Neuronal stem cell (in vitro differentiated cells): ENCODE results near the gene SLC22A1. TPM values are rescaled to one million over a fixed set of nuclear protein-coding genes. Genes with fewer than 3 reads are reported as not detected.

ENCODE experiments used
- DNase-seq: peaks from one replicate; pipeline ENCODE4 v3.0.0-alpha.2; 2013; ENCODE audit warnings: low spot score
- H2AFZ ChIP-seq: one replicate; pipeline ENCODE4 v1.6.1; 2013; ENCODE audit warnings: mild to moderate bottlenecking, low read length, inconsistent platforms
- H2AK5ac ChIP-seq: 2 replicates; pipeline ENCODE4 v1.6.1; 2013; ENCODE audit warnings: low read depth, mild to moderate bottlenecking, inconsistent platforms, low read length, moderate library complexity, mixed read lengths
- H2BK120ac ChIP-seq: 2 replicates; pipeline ENCODE4 v1.6.1; 2013; ENCODE audit warnings: low read depth, mild to moderate bottlenecking, inconsistent platforms, low read length, moderate library complexity, mixed read lengths
- H2BK12ac ChIP-seq: one replicate; pipeline ENCODE4 v1.6.1; 2013; ENCODE audit warnings: low read length, inconsistent platforms
- H2BK15ac ChIP-seq: 2 replicates; pipeline ENCODE4 v1.6.1; 2013; ENCODE audit warnings: mild to moderate bottlenecking, low read length, inconsistent platforms, mixed read lengths
- H2BK5ac ChIP-seq: one replicate; pipeline ENCODE4 v1.6.1; 2013; ENCODE audit warnings: inconsistent platforms, mild to moderate bottlenecking, low read length, moderate library complexity
- H3K14ac ChIP-seq: one replicate; pipeline ENCODE4 v1.6.1; 2013; ENCODE audit warnings: low read length, inconsistent platforms
- H3K18ac ChIP-seq: 2 replicates; pipeline ENCODE4 v1.6.1; 2013; ENCODE audit warnings: low read length, inconsistent platforms
- H3K23ac ChIP-seq: 2 replicates; pipeline ENCODE4 v1.6.1; 2013; ENCODE audit warnings: low read depth, mild to moderate bottlenecking, mixed read lengths, low read length, inconsistent platforms; ENCODE audit not compliant: poor library complexity
- H3K27ac ChIP-seq: replicated peaks from 3 replicates; pipeline ENCODE4 v1.5.1; 2013; ENCODE audit warnings: low read length, inconsistent platforms
- H3K27me3 ChIP-seq, 3 experiments: 2 replicates each; pipeline ENCODE4 v1.6.1; 2013; ENCODE audit warnings: low read length in 3 of 3, mild to moderate bottlenecking in 2 of 3, inconsistent platforms in 1 of 3, low read depth in 1 of 3, mixed read lengths in 1 of 3, moderate library complexity in 1 of 3; ENCODE audit not compliant: control insufficient read depth in 3 of 3, insufficient read depth in 3 of 3
- H3K36me3 ChIP-seq, 2 donors: replicated peaks in 1 of 2; 2 replicates each; pipeline ENCODE4 v1.6.1; 2013; ENCODE audit warnings: low read length in 2 of 2; ENCODE audit not compliant: control insufficient read depth in 2 of 2, insufficient read depth in 2 of 2
- H3K4ac ChIP-seq: 2 replicates; pipeline ENCODE4 v1.6.1; 2013; ENCODE audit warnings: inconsistent platforms, mild to moderate bottlenecking, low read length, moderate library complexity
- H3K4me1 ChIP-seq, 2 donors: 1 replicate in 1 of 2; 2 replicates in 1 of 2; pipeline ENCODE4 v1.6.1; 2013; ENCODE audit warnings: low read length in 2 of 2, low read depth in 1 of 2; ENCODE audit not compliant: control insufficient read depth in 2 of 2, insufficient read depth in 1 of 2
- H3K4me2 ChIP-seq: one replicate; pipeline ENCODE4 v1.6.1; 2013; ENCODE audit warnings: mild to moderate bottlenecking, low read length, inconsistent platforms; ENCODE audit not compliant: insufficient read depth, poor library complexity, severe bottlenecking
- H3K4me3 ChIP-seq, 2 donors: 2 replicates each; pipeline ENCODE4 v1.5.1; 2013; ENCODE audit warnings: low read length in 2 of 2, mild to moderate bottlenecking in 2 of 2, inconsistent platforms in 1 of 2, moderate library complexity in 1 of 2
- H3K79me1 ChIP-seq: one replicate; pipeline ENCODE4 v1.6.1; 2013; ENCODE audit warnings: low read depth, mild to moderate bottlenecking, inconsistent platforms, low read length, moderate library complexity
- H3K9ac ChIP-seq: one replicate; pipeline ENCODE4 v1.6.1; 2013; ENCODE audit warnings: mild to moderate bottlenecking, low read depth, low read length, inconsistent platforms; ENCODE audit not compliant: poor library complexity
- H3K9me3 ChIP-seq, 2 donors: replicated peaks in 1 of 2; 2 replicates each; pipeline versions ENCODE3 to v1.6.1; 2013; ENCODE audit warnings: low read length in 2 of 2, mild to moderate bottlenecking in 2 of 2, inconsistent platforms in 1 of 2, low read depth in 1 of 2, mixed read lengths in 1 of 2, moderate library complexity in 1 of 2; ENCODE audit not compliant: control insufficient read depth in 2 of 2, insufficient read depth in 1 of 2
- H4K8ac ChIP-seq: one replicate; pipeline ENCODE4 v1.6.1; 2013; ENCODE audit warnings: low read depth, mild to moderate bottlenecking, inconsistent platforms, low read length, moderate library complexity
- H4K91ac ChIP-seq: one replicate; pipeline ENCODE4 v1.6.1; 2013; ENCODE audit warnings: low read length, low read depth, mild to moderate bottlenecking, inconsistent platforms; ENCODE audit not compliant: poor library complexity
- WGBS, 2 donors: extraction: QIAGEN DNeasy Blood & Tissue Kit; methylation state at CpG; one replicate each; pipeline ENCODE4 v1.1.7; 2013; ENCODE audit warnings: missing lambda C conversion rate in 2 of 2, mixed read lengths in 1 of 2; ENCODE audit not compliant: insufficient read length in 2 of 2, insufficient replicate concordance in 1 of 2; ENCODE audit errors: extremely low coverage in 2 of 2; 5-methylcytosine and 5-hydroxymethylcytosine counted together
- small RNA-seq: library from polyadenylated mRNA; stranded (forward); fragments of <200 nt; extraction: miRNeasy Mini kit (QIAGEN cat#:217004); gene quantifications from one replicate; pipeline ENCODE3, GENCODE V24; 2013; ENCODE audit not compliant: insufficient read depth

SLC22A1 gene

GRCh38 chr6:160204710-160205109 is 83.1 kb downstream of the SLC22A1 start:
- no peak overlapping the region for H2AFZ ChIP-seq
- no peak overlapping the region for H4K91ac ChIP-seq
- H3K79me1 ChIP-seq = no peaks in the 10 kb centered on the region
- no peak overlapping the region for H3K23ac ChIP-seq
- H3K4me2 ChIP-seq = no peak overlapping the region
- no peak overlapping the region for H2BK12ac ChIP-seq
- no peak overlapping the region for H3K18ac ChIP-seq
- H3K27ac ChIP-seq = no peak overlapping the region
- H2BK5ac ChIP-seq = no peak overlapping the region
- H3K14ac ChIP-seq = no peak overlapping the region
- H3K4me3 ChIP-seq = no peak overlapping the region
- no peak overlapping the region for H3K9ac ChIP-seq
- no peak overlapping the region for H2BK120ac ChIP-seq
- DNase-seq = no peak
- no peak overlapping the region for H3K4ac ChIP-seq
- no peaks in the 10 kb centered on the region for H3K36me3 ChIP-seq
- no peak overlapping the region for H2BK15ac ChIP-seq
- H3K27me3 ChIP-seq = no peaks in the 10 kb centered on the region
- no peaks in the 10 kb centered on the region for H3K4me1 ChIP-seq
- no CpG with 5 or more reads among the region's 1 CpG for WGBS, 2 donors
- H3K9me3 ChIP-seq = peaks cover 0 to 5% of the 10 kb centered on the region in 2 donors
- no peak overlapping the region for H4K8ac ChIP-seq
- no peak overlapping the region for H2AK5ac ChIP-seq

GRCh38 chr6:160207618-160208017 is 86.0 kb downstream of the SLC22A1 start:
- no peak overlapping the region for H3K9ac ChIP-seq
- H3K14ac ChIP-seq = no peak overlapping the region
- no peaks in the 10 kb centered on the region for H3K79me1 ChIP-seq
- no peak overlapping the region for H3K4ac ChIP-seq
- H4K8ac ChIP-seq = no peak overlapping the region
- no peak overlapping the region for H2BK12ac ChIP-seq
- H2AFZ ChIP-seq = no peak overlapping the region
- no peak overlapping the region for H3K18ac ChIP-seq
- no peaks in the 10 kb centered on the region for H3K27me3 ChIP-seq
- H2BK15ac ChIP-seq = no peak overlapping the region
- no peak overlapping the region for H3K4me2 ChIP-seq
- no peak overlapping the region for H2BK5ac ChIP-seq
- no peaks in the 10 kb centered on the region for H3K36me3 ChIP-seq
- H3K9me3 ChIP-seq = no peaks in the 10 kb centered on the region
- H4K91ac ChIP-seq = no peak overlapping the region
- H3K4me1 ChIP-seq = no peaks in the 10 kb centered on the region
- DNase-seq = no peak
- H2BK120ac ChIP-seq = no peak overlapping the region
- H3K23ac ChIP-seq = no peak overlapping the region
- no peak overlapping the region for H3K4me3 ChIP-seq
- no peak overlapping the region for H2AK5ac ChIP-seq
- WGBS, 2 donors = no CpG with 5 or more reads among the region's 3 CpGs
- no peak overlapping the region for H3K27ac ChIP-seq

Small RNA genes lying within 50 kb of the gene (small RNA-seq; reads per million reads assigned to genes)
- gene AL645733.1 = not detected
